PC-3 (cell line): ENCODE measurements around the gene CSMD2. TPM values are rescaled to one million over a fixed set of nuclear protein-coding genes. Genes with fewer than 3 reads are reported as not detected.

Source experiments
- ATAC-seq: fragments of 200-7000 bp; cut with Tn5 transposase; 2 replicates; pipeline ENCODE4 v1.9.1; 2020; ENCODE audit warnings: mild to moderate bottlenecking, moderate library complexity
- BruUV-seq: library from RNA; stranded (reverse); fragments of 400-500 nt; replicated peaks from 2 replicates; lab custom pipeline; 2021; lab: Mats Ljungman, UMichigan
- CTCF ChIA-PET: fragments of 300-600 bp; sonication (Branson Sonifier 250); formaldehyde crosslinking; loops from one replicate; lab custom pipeline; 2022; ENCODE audit warnings: antibody characterized with exemption; lab: Charles Lee
- POLR2A ChIA-PET: fragments of 300-600 bp; sonication (Branson Sonifier 250); formaldehyde crosslinking; loops from one replicate; lab custom pipeline; 2022; ENCODE audit warnings: antibody characterized with exemption; ENCODE audit not compliant: unreplicated experiment; lab: Charles Lee
- DNase-seq: peaks from one replicate; pipeline ENCODE4 v3.0.0-alpha.2; 2015
- H2AFZ ChIP-seq: fragments of 300-600 bp; sonication (generic); 2 replicates; pipeline ENCODE4 v1.6.0; 2016; ENCODE audit warnings: antibody characterized with exemption, low read length
- H3F3A ChIP-seq: fragments of 300-600 bp; sonication (generic); one replicate; pipeline ENCODE4 v1.6.0; 2017; ENCODE audit warnings: antibody characterized with exemption, low read length, control low read depth, mild to moderate bottlenecking; ENCODE audit not compliant: unreplicated experiment
- H3K27ac ChIP-seq: fragments of 300-600 bp; sonication (generic); 2 replicates; pipeline ENCODE4 v1.5.1; 2016; ENCODE audit warnings: mild to moderate bottlenecking, low read length
- H3K27me3 ChIP-seq: fragments of 300-600 bp; sonication (generic); 2 replicates; pipeline ENCODE4 v1.6.1; 2016; ENCODE audit warnings: low read length, mixed read lengths
- H3K36me3 ChIP-seq: fragments of 300-600 bp; sonication (generic); 2 replicates; pipeline ENCODE4 v1.6.1; 2016; ENCODE audit warnings: low read depth, mixed run types, low read length, mixed read lengths
- H3K4me1 ChIP-seq: fragments of 300-600 bp; sonication (generic); 2 replicates; pipeline ENCODE4 v1.5.1; 2016; ENCODE audit warnings: low read length; ENCODE audit not compliant: insufficient read depth
- H3K4me2 ChIP-seq: fragments of 300-600 bp; sonication (generic); 2 replicates; pipeline ENCODE4 v1.6.0; 2016; ENCODE audit warnings: low read length
- H3K4me3 ChIP-seq: fragments of 300-600 bp; sonication (generic); 2 replicates; pipeline ENCODE4 v1.5.1; 2016; ENCODE audit warnings: mild to moderate bottlenecking, low read length, mixed read lengths
- H3K79me2 ChIP-seq: fragments of 300-600 bp; sonication (generic); 2 replicates; pipeline ENCODE4 v1.6.1; 2017; ENCODE audit warnings: low read length, mixed read lengths
- H3K9ac ChIP-seq: fragments of 300-600 bp; sonication (generic); 2 replicates; pipeline ENCODE4 v1.6.0; 2016; ENCODE audit warnings: mild to moderate bottlenecking, low read length
- H3K9me2 ChIP-seq: fragments of 300-600 bp; sonication (generic); replicated peaks from 2 replicates; pipeline ENCODE4 v1.6.1; 2016; ENCODE audit warnings: mixed run types, low read length, mixed read lengths
- H3K9me3 ChIP-seq: fragments of 300-600 bp; sonication (generic); 2 replicates; pipeline ENCODE4 v1.6.1; 2016; ENCODE audit warnings: low read length, mixed read lengths
- H4K20me1 ChIP-seq: fragments of 300-600 bp; sonication (generic); 2 replicates; pipeline ENCODE4 v1.6.1; 2016; ENCODE audit warnings: low read length, mixed read lengths
- EZH2 ChIP-seq: fragments of 300-600 bp; sonication (generic); IDR thresholded peaks from one replicate; pipeline ENCODE4 v1.6.1; 2017; ENCODE audit warnings: antibody characterized with exemption, mild to moderate bottlenecking, low read length; ENCODE audit not compliant: unreplicated experiment
- EZH2phosphoT487 ChIP-seq: fragments of 300-600 bp; sonication (generic); IDR thresholded peaks from 2 replicates; pipeline ENCODE4 v1.6.1; 2018; ENCODE audit warnings: mild to moderate bottlenecking, antibody characterized with exemption, low read length, borderline replicate concordance
- intact Hi-C: fragments of 100-400 bp; cut with micrococcal nuclease; formaldehyde crosslinking; loops from 2 replicates; pipeline ENCODE4 v1.9.0; 2023
- total RNA-seq: library from RNA; depleted of rRNA; stranded (reverse); fragments of >200 nt; gene quantifications from 2 replicates; pipeline ENCODE4 v1.2.3, GENCODE V29; 2014
- TF ChIP-seq, protein P1 (sequence below): fragments of 300-600 bp; sonication (generic); conservative IDR thresholded peaks from 2 replicates; pipeline ENCODE4 v1.5.1; 2017; ENCODE audit warnings: antibody characterized with exemption, low read depth, mild to moderate bottlenecking, low read length

Gene CSMD2
- total RNA-seq, 1 experiment from 2014 or later: not detected

DNA sequence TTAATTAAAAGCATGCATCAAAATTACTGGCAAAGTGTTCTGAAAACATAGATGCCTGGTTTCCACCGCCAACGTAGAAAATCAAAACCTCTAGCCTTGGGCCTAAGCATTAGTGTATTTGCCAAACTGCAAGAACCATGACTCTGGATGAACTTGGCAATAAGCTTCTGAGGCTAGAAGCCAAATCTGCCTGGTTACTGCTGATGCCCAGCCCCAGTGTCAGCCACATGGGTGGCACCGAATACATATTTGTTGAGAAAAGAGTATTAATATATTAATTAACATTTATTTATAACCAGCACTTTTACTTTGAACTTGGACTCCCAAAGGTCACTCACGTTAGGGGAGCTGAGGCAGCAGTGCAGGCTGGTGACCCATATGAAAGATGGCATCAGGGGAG is 441.8 kb downstream of the CSMD2 start:
- Histone ChIP-seq H3K9me2 (no peaks in the 10 kb centered on the region), H3K9me3 (no peaks in the 10 kb centered on the region), H4K20me1 (no peaks in the 10 kb centered on the region; the same call in 1 of the 2 replicates), H3K9ac (no peak overlapping the region), H3K4me1 (no peaks in the 10 kb centered on the region), H3K36me3 (no peaks in the 10 kb centered on the region), H2AFZ (no peak overlapping the region), H3K27me3 (no peaks in the 10 kb centered on the region; the same call in none of the 2 replicates), H3K27ac (no peak overlapping the region), H3K4me2 (no peak overlapping the region), H3F3A (no peaks in the 10 kb centered on the region), H3K79me2 (no peaks in the 10 kb centered on the region), H3K4me3 (no peak overlapping the region)
- TF ChIP-seq EZH2phosphoT487 (no peak), EZH2 (no peak)
- TF ChIP-seq, protein P1, sequence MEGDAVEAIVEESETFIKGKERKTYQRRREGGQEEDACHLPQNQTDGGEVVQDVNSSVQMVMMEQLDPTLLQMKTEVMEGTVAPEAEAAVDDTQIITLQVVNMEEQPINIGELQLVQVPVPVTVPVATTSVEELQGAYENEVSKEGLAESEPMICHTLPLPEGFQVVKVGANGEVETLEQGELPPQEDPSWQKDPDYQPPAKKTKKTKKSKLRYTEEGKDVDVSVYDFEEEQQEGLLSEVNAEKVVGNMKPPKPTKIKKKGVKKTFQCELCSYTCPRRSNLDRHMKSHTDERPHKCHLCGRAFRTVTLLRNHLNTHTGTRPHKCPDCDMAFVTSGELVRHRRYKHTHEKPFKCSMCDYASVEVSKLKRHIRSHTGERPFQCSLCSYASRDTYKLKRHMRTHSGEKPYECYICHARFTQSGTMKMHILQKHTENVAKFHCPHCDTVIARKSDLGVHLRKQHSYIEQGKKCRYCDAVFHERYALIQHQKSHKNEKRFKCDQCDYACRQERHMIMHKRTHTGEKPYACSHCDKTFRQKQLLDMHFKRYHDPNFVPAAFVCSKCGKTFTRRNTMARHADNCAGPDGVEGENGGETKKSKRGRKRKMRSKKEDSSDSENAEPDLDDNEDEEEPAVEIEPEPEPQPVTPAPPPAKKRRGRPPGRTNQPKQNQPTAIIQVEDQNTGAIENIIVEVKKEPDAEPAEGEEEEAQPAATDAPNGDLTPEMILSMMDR: no peak
- ATAC-seq: no peak
- no TSS peak for BruUV-seq
- DNase-seq: no peak
- POLR2A ChIA-PET: no interaction called here
- intact Hi-C loops: no loop called here
- CTCF ChIA-PET: no interaction called here

DNA sequence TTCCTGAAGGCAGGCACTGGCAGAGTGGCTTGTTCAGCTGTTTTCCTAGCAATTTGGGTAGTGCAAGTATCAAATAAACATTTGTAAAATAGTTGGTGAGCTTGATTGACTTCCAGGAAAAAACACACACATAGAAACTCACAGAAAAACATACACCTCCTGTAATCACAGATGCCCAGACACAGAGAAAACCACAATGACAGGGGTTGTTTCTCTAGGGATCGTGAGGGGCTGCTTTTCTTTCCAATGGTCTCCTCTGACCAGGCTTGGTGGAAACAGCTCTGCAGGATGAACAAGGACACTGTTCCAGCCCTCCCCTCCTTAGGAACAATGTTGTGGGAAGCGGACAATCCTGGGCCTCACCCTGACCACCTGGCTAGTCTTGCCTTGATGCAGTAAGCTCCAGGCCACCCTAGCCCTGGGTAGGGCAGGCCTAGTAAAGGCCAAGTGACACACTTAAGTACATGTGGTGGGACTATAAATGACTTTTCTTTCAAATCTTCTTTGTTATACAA is 443.7 kb downstream of the CSMD2 start:
- no peaks in the 10 kb centered on the region for H3K79me2 ChIP-seq
- no peak overlapping the region for H2AFZ ChIP-seq
- intact Hi-C loops: no loop called here
- H3K9ac ChIP-seq: no peak overlapping the region
- no peaks in the 10 kb centered on the region for H3K9me2 ChIP-seq
- POLR2A ChIA-PET: no interaction called here
- no peaks in the 10 kb centered on the region; the same call in 1 of the 2 replicates for H4K20me1 ChIP-seq
- H3F3A ChIP-seq: no peaks in the 10 kb centered on the region
- no peaks in the 10 kb centered on the region for H3K4me1 ChIP-seq
- no peaks in the 10 kb centered on the region for H3K36me3 ChIP-seq
- no peaks in the 10 kb centered on the region for H3K9me3 ChIP-seq
- CTCF ChIA-PET: no interaction called here
- no peak overlapping the region for H3K4me3 ChIP-seq
- ATAC-seq (no peak), DNase-seq (no peak)
- no peak overlapping the region for H3K27ac ChIP-seq
- no peak for TF ChIP-seq EZH2phosphoT487
- no peak for TF ChIP-seq EZH2
- TF ChIP-seq, protein P1: no peak
- BruUV-seq: no TSS peak
- H3K4me2 ChIP-seq: no peak overlapping the region
- no peaks in the 10 kb centered on the region; the same call in none of the 2 replicates for H3K27me3 ChIP-seq

DNA sequence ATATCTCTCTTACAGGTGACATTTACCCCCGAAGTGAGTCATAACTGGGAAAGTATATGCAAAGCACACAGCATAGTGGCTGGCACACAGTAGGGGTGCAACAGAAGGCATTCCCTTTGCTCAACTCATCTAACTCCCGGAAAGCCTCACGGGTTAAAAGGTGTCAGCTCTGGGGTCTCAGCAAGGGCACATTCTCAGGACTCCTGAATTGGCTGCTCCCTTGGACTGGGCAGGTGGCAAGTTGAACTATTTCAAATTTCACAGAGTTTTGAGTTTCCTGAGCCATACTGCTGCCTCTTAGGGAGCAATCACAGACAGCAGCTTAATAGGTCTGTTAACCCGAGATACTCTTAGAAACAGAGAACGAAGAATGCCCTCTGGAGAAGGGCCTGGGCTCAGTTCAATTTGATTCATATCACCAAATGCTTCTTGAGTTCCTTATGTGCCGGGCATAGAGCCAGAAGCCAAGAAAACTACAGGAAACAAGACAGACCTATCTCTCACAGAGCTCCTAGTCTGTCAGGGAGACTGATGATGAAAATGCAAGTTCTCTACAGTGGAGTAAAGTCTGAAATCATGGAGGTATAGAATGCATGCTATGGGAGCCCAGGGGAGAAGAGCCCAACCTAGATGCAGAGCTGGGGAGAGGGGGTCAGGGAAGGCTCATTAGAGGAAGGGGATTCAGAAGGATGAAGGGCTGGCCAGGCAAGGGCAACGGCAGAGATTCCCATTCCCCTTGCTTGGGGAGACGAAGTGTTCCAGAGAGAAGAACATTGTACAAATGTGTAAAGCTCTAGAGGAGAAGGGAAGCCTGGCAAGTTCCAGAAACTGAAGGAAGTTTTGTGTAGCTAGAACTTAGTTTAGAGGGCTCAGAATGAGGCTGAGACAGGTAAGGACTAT is 445.0 kb downstream of the CSMD2 start:
- H3K79me2 ChIP-seq: no peaks in the 10 kb centered on the region
- ATAC-seq: no peak
- H4K20me1 ChIP-seq: no peaks in the 10 kb centered on the region; the same call in 1 of the 2 replicates
- POLR2A ChIA-PET: no interaction called here
- DNase-seq: no peak
- no peak overlapping the region for H3K4me2 ChIP-seq
- peaks cover 3% of the 10 kb centered on the region for H3K27me3 ChIP-seq
- CTCF ChIA-PET: no interaction called here
- no peaks in the 10 kb centered on the region for H3K4me1 ChIP-seq
- H3K9me2 ChIP-seq: no peaks in the 10 kb centered on the region
- no peak overlapping the region for H3K27ac ChIP-seq
- TF ChIP-seq, protein P1: no peak
- TF ChIP-seq EZH2 (no peak), EZH2phosphoT487 (no peak)
- H3K4me3 ChIP-seq: no peak overlapping the region
- H3K36me3 ChIP-seq: no peaks in the 10 kb centered on the region
- H2AFZ ChIP-seq: no peak overlapping the region
- H3K9ac ChIP-seq: no peak overlapping the region
- no peaks in the 10 kb centered on the region for H3F3A ChIP-seq
- H3K9me3 ChIP-seq: no peaks in the 10 kb centered on the region
- BruUV-seq: no TSS peak
- intact Hi-C loops: no loop called here
